GM19023 (cell line): ENCODE measurements around the gene STX1B.

Experiments
- ATAC-seq: cut with Tn5 transposase; IDR thresholded peaks from one replicate; pipeline ENCODE4 v1.9.1; 2021; ENCODE audit warnings: mild to moderate bottlenecking, moderate library complexity; ENCODE audit not compliant: unreplicated experiment

STX1B gene

DNA sequence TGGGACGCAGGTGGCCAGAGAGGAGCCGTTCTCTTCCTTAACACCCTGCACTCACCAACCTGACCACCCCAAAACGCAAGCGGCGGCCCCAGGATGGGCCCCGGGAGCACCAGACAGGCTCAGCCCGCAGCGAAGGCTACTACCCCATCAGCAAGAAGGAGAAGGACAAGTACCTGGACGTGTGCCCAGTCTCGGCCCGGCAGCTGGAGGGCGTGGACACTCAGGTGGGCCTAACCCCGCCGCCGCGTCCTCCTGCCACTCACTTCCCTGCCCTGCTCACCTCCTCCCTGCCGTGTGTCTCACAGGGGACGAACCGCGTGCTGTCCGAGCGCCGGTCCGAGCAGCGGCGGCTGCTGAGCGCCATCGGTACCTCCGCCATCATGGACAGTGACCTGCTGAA lies 30.0 kb downstream of the STX1B start:
- ATAC-seq, result no peak

DNA sequence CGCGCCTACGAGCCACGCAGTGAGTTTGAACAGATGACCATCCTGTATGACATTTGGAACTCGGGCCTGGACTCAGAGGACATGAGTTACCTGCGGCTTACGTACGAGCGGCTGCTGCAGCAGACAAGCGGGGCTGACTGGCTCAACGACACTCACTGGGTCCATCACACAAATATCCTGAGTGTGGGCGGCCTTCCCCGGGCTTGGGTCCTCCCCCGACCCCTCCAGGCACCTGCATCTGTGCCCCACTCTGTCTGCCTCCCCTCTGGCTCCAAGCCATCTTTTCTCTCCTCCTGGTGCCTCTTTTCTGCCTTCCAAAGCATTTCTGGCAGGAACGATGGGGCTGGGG lies 30.4 kb downstream of the STX1B start:
- ATAC-seq, result no peak

DNA sequence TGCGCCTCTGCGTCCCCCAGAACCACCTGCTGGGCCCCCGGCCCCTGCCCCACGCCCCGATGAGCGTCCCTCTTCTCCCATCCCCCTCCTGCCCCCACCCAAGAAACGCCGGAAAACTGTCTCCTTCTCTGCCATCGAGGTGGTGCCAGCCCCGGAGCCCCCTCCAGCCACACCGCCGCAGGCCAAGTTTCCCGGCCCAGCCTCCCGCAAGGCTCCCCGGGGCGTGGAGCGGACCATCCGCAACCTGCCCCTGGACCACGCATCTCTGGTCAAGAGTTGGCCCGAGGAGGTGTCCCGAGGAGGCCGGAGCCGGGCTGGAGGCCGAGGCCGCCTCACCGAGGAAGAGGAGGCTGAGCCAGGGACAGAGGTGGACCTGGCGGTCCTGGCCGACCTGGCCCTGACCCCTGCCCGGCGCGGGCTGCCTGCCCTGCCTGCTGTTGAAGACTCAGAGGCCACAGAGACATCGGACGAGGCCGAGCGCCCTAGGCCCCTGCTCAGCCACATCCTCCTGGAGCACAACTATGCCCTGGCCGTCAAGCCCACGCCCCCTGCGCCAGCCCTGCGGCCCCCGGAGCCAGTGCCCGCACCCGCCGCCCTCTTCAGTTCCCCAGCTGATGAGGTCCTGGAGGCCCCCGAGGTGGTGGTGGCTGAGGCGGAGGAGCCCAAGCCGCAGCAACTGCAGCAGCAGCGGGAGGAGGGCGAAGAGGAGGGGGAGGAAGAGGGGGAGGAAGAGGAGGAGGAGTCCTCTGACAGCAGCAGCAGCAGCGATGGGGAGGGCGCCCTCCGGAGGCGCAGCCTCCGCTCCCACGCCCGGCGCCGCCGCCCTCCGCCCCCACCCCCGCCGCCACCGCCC lies 31.0 kb downstream of the STX1B start:
- ATAC-seq, result no peak

DNA sequence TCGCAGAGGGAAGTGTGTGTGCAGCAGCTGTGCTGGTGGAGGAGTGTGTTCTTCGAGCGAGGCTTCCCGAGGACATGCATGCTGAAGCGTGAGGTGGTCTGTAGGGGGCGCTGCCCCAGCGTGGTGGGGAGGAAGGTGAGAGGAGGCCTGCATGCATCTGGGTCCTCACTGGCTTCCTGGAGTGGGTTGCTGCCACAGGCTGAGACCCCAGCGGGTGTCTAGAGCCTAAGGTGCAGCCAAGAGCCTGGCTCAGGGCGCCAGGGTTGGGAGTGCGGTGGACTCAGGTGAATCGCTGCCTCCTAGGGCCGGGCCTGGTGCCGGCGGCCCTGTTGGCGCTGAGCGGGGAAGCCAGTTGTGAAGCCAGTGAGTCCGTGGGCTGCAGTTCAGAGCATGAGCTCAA lies 32.9 kb downstream of the STX1B start:
- ATAC-seq, result no peak

DNA sequence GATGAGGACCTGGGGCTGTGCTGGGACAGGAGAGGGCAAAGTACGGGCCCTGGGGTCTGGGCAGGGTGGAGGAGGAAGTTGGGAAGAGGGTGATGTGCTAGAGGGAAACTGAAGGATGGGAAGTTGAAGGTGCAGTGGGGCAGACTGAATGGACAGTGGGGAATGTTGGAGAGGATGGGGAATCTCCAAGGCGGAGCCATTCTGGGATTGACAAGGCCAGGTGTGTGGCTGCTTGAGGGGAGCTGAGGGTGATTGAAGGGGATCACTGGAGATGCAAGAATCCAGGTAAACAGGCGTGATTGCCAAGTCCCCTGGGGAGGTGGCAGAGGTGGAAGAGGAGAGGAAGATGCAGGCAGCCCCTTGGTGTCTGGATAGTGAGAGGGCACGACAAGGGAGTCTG lies 34.0 kb downstream of the STX1B start:
- no peak for ATAC-seq

DNA sequence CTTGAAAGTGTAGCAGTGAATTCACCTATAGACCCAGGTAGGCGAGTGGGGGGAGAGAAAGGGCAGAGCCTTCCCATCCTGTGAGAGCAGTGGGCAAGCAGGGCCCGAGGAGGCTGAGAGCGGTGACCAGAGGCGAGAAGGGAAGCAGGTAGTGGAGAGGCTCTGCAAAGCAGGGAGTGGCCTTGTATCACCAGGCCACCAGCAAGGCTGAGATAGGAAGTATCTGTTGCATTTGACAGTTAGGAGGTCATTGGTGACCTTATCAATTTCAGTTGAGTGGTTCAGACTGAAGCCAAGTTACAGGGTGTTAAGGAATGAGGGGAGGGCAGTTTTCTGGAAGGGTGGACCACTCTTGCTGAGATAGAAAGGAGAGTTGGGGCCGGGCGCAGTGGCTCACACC lies 36.1 kb downstream of the STX1B start:
- no peak for ATAC-seq

DNA sequence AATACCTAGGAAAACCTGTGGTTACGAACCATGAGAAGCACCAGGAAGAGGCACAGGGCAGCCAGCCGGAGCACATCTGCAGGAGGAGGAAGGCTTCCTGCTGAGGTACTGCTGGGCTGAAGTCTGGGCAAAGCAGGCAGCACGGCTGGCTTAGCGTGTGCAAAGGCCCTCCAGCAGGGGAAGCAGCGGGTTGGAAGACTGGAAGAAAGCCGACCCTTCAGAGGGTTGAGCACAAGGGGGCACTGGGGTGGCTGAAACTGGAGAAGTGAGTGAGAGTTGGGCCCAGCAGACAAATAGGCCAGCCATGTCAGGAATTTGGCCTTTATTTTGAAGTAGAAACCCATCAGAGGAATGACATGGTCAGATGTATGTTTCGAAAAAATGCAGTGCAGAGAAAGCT lies 37.6 kb downstream of the STX1B start:
- ATAC-seq, result no peak

DNA sequence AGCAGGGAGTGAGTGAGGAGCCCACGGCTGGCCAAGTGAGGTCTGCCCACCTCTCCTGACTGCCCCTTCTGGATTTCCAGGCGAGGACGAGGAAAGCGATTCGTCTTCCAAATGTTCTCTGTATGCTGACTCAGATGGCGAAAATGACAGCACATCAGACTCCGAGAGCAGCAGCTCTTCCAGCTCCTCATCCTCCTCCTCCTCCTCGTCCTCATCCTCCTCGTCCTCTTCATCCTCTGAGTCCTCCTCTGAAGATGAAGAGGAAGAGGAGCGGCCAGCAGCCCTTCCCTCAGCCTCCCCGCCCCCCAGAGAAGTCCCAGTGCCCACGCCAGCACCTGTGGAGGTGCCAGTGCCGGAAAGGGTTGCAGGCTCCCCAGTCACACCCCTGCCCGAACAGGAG lies 39.1 kb downstream of the STX1B start:
- ATAC-seq, result no peak

DNA sequence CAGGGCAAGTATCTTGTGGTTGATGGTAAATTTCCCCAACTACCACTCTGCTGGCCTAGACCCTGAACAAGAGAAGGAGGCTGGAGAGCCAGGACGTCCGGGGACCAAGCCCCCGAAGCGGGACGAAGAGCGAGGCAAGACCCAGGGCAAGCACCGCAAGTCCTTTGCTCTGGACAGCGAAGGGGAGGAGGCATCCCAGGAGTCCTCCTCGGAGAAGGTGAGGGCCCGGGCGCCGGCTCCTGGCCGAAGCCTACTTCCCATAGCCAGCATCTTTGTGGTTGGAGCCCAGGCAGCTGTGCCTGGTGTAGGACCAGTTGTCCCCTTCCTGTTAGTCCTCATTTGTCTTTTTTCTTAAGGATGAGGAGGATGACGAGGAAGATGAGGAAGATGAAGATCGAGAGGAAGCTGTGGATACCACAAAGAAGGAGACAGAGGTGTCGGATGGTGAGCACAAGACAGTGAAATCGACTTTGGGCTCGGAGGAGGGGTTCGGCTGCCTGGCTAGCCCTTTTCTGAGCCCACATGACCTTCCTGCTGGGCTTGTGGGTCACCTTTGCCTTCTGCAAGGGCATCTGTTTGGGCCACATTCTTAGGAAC lies 41.1 kb downstream of the STX1B start:
- no peak for ATAC-seq

DNA sequence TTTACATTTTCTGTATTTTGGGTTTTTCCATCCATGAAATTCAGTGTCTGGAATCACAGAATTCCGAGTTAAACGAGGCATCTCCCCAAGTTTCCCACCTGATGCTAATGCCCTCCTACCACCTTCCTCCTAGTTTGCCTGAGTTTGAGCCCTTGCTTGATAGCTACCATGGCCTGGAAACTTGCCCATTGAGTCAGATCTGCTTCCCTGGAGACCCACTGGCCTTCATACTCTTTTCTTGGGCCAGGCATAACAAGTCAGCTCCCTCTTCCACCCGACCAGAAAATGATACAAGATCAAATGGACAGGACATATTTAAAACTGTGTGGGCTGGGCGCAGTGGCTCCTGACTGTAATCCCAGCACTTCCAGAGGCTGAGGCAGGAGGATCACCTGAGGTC lies 42.6 kb downstream of the STX1B start:
- ATAC-seq, result no peak

DNA sequence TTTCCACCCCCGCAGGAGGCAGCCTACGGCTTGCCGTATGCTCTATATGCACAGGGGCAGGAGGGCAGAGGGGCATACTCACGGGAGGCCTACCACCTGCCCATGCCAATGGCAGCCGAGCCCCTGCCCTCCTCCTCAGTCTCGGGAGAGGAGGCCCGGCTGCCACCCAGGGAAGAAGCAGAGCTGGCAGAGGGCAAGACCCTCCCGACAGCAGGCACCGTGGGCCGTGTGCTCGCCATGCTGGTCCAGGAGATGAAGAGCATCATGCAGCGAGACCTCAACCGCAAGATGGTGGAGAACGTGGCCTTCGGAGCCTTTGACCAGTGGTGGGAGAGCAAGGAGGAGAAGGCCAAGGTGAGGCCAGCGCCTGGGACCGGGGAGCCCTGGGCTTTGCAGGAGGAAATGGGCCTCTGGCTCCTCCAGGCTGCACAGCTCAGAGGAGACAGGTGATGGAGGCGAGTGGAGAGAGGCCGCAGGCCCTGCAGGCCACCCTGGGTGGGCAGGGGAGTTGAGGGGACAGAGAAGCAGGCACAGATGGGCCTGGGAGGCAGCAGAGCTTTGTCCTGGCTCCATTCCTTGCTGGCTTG lies 44.3 kb downstream of the STX1B start:
- ATAC-seq, result no peak

DNA sequence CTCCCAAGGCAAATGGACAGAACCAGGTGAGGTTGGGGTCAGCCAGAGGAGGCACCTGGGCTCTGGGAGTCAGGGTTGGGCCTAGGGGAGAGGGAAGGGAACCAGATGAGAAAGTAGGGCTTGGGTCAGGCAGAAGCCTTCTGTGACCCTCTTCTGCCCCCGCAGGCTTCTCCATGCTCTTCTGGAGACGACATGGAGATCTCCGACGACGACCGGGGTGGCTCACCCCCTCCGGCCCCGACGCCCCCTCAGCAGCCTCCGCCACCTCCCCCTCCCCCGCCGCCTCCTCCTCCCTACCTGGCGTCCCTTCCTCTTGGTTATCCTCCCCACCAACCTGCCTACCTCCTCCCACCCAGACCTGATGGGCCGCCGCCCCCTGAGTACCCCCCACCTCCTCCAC lies 45.0 kb downstream of the STX1B start:
- ATAC-seq, result no peak

DNA sequence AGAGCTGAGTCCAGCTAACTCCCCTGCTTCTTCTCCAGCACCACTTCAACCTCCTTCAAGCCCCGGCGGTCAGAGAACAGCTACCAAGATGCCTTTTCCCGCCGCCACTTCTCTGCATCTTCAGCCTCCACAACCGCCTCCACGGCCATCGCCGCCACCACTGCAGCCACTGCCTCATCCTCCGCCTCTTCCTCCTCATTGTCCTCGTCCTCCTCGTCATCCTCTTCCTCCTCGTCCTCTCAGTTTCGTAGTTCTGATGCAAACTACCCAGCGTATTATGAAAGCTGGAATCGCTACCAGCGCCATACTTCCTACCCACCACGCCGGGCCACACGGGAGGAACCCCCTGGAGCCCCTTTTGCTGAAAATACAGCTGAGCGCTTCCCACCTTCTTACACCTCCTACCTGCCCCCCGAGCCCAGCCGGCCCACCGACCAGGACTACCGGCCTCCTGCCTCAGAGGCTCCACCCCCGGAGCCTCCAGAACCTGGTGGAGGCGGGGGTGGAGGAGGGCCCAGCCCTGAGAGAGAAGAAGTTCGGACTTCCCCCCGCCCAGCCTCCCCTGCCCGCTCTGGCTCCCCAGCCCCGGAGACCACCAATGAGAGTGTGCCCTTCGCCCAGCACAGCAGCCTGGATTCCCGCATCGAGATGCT lies 45.7 kb downstream of the STX1B start:
- ATAC-seq, result no peak

DNA sequence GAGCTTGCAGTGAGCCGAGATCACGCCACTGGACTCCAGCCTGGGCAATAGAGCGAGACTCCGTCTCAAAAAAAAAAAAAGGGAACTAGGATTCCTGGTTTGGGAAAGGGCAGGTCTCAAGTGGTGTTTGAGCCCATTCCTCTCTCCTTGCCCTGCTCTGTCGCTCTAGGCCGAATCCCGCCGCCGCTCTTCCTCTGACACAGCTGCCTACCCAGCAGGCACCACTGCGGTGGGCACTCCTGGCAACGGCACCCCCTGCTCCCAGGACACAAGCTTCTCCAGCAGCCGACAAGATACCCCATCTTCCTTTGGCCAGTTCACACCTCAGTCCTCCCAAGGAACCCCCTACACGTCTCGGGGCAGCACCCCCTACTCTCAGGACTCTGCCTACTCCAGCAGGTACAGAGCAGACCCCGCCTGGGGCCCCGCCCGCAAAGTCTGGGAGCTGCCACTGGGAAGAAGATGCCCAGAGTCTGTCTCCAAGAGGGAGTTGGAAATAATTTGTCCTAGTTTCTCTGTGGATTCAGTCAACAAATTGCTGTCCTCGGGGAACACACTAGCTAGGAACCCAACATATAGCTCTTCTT lies 46.4 kb downstream of the STX1B start:
- no peak for ATAC-seq

DNA sequence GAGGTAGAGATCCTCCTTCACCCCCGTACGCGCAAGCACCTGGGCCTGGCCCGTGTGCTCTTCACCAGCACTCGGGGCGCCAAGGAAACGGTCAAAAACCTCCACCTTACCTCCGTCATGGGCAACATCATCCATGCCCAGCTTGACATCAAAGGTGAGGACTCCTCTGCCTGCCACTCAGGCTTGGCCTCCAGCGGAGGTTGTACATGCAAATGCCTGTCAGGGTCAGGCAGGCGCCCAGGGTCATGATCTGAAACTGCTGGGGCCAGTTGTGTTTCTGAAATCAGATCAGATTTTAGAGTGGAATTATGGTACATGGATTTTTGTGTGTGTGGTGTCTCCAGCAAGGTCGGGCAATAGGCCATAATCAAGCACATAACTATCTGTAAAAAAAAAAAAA lies 49.1 kb downstream of the STX1B start:
- ATAC-seq, result no peak

DNA sequence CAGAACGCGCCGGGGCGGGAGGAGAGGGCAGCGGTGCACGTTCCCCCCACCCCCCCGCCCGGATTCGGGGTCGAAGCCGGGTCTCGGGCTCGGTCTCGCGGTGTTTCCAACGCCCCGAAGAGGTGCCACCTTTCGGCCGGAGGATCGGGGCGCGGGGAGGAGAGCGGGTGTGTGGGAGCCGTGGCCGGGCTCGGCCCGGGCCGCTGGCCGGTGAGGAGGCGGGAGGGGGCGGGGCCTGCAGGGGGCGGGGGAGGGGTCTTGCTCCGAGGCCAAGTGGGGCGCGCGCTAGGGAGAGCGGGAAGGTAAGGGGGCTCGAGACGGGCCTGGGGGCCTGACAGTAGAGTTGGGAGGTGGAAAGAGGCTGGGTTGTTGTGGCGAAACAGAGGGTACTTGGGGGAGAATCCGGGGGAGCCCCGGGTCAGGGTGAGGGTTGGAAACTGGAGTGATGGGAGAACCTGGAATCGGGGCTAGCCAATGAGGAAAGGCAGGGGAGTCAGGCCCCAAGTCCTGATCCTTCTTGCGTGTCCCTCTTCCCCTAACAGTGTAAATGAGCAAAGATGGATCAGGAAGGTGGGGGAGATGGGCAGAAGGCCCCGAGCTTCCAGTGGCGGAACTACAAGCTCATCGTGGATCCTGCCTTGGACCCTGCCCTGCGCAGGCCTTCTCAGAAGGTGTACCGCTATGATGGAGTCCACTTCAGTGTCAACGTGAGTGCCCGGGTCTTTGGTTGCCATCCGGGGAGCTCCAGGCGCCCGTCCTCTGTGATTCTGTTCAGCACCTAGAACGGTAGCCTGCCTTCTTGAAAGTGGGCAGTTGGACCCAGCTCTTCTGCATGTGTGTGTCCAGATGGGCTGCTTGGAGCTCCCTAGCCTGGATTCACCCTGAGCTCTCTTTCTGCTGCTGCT lies 52.0 kb downstream of the STX1B start:
- peak; percentile 24 for ATAC-seq

DNA sequence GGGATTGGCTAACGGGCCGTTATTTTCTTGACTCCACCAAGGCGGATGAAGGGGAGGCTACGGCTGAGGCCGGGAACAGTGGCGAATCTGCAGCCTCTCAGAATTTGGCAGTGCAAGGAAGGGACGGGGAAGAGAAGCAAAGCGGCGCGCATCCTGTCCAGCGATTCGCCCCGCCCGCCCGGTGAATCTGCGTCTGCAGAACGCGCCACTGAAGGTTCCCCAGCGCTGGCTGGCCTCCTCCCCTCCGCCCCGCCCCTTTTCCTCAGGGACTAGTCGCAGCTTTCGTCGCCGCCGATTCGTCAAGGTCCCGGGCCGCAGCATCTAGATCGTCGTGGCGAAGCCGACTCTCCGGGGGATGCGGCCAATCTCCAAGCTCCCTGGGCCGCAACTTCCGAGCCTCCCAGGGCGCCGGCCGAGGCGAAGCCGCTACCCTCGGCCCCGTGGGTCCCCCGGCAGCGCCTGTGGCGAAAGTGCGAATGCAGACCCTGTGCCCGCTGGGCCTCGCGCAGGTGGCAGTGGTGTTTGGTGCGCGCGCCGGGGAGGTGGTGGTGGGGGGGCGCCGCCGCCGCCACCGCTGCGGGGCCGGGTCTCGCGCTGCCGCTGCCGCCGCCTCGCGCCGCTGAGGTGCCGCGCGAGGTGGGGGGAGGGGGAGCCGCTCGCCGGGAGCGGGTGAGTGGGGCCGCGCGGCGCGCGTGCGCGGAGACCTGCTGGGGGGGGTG lies 52.8 kb downstream of the STX1B start, which contains the start of gene SETD1A:
Gene SETD1A, plus strand, starts transcription at position 299 of the 719 bp plus-strand sequence. CDS start 978 bp downstream, outside the sequence.
- ATAC-seq, result peak; percentile 74

DNA sequence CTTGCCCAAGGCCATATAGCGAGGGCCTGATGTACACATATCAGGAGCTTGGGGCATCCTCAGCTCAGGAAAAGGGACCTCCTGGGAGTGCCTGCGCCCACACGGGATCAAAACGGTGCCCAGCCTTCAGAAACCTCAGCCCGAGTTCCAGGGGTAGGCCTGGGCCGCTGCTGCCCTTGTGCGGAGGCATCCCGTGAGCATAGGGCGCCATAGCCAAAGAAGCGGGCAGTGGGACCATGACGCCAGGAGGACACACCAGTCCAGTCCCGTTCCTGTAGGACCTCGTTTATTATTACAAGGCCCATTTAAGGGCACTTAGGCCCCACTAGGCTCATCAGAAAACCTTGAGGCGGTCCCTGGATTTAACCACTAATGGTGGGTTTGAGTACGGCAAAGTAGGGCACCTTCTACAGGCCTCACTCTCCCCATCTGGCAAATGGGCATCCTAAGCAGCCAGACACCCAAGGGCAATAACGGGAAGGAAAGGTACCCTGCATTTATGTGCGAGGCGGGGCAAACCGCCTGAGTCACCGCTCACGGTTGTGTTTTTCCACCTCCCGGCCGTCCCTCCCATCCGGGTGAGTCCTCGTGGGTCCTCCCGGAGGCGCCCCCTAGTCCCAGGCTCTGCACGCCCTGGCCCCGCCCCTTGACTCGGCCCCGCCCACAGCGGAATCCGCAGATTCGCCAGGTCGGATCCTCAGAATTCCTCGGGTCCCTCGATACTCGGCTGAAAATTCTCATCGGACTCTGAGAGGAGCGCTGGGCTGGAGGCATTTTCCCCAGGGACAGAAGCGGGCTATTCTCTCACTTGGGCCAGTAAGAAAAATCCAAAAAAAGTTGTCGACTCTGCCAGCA lies 53.6 kb downstream of the STX1B start:
- peak; percentile 47 for ATAC-seq

DNA sequence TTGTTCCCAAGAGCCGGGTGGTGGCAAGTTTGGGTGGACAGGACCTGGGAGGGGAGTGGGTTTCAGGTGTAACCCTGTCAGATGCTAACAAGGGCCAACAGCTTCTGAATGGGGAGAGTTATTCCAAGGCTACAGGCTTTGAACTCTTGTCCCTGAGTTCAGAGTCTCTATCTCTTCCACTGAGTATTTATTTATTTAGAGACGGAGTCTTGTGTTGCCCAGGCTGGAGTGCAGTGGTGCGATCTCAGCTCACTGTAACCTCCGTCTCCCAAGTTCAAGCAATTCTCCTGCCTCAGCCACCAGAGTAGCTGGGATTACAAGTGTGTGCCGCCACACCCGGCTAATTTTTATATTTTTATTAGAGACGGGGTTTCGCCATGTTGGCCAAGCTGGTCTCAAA lies 55.4 kb downstream of the STX1B start:
- ATAC-seq, result no peak
